Glutamatergic neuron (in vitro differentiated cells): ENCODE measurements around the gene FAM227A. TPM values are rescaled to one million over a fixed set of nuclear protein-coding genes. Genes with fewer than 3 reads are reported as not detected.
A peak's percentile ranks its signal among the peaks of the same experiment; 100 is the strongest.

Experiments used
- DNase-seq: peaks from one replicate; pipeline ENCODE4 v3.0.0; 2022
- H3K27ac Mint-ChIP-seq: one replicate; pipeline ENCODE4 v1.8.0; 2020; ENCODE audit warnings: mild to moderate bottlenecking, mixed read lengths, inconsistent platforms; ENCODE audit not compliant: unreplicated experiment
- H3K27me3 Mint-ChIP-seq: one replicate; pipeline ENCODE4 v1.8.0; 2020; ENCODE audit warnings: mild to moderate bottlenecking, moderate library complexity, mixed read lengths, inconsistent platforms; ENCODE audit not compliant: unreplicated experiment
- H3K36me3 Mint-ChIP-seq: one replicate; pipeline ENCODE4 v1.8.0; 2020; ENCODE audit warnings: mild to moderate bottlenecking, mixed read lengths, inconsistent platforms; ENCODE audit not compliant: unreplicated experiment
- H3K4me1 Mint-ChIP-seq: one replicate; pipeline ENCODE4 v1.8.0; 2020; ENCODE audit warnings: mild to moderate bottlenecking, low read depth, mixed read lengths, inconsistent platforms; ENCODE audit not compliant: unreplicated experiment
- H3K4me3 Mint-ChIP-seq: one replicate; pipeline ENCODE4 v1.8.0; 2020; ENCODE audit warnings: mild to moderate bottlenecking, mixed read lengths, inconsistent platforms; ENCODE audit not compliant: unreplicated experiment
- H3K9me3 Mint-ChIP-seq: one replicate; pipeline ENCODE4 v1.8.0; 2020; ENCODE audit warnings: mild to moderate bottlenecking, moderate library complexity, mixed read lengths, inconsistent platforms; ENCODE audit not compliant: unreplicated experiment
- CTCF ChIP-seq: fragments of 200-600 bp; sonication (generic); IDR thresholded peaks from one replicate; pipeline ENCODE4 v1.5.0; 2021; ENCODE audit not compliant: partially characterized antibody, unreplicated experiment
- total RNA-seq: library from RNA; stranded (reverse); fragmentation: NEBNext Ultra II Directional; extraction: Animal tissue kit (Norgen Biotek cat#: 25700); gene quantifications from one replicate; pipeline ENCODE4 v1.2.1, GENCODE V29; 2021; ENCODE audit not compliant: unreplicated experiment

Gene FAM227A
- total RNA-seq, 1 donor from 2014 or later = 6.3 TPM

GRCh38 chr22:38696606-38697424, 40.6 kb upstream of the FAM227A start:
- Mint-ChIP-seq H3K4me3 (peak overlapping the region; percentile 92), H3K27ac (peak overlapping the region; percentile 4), H3K27me3 (peaks cover 10% of the 10 kb centered on the region), H3K36me3 (peaks cover under 1% of the 10 kb centered on the region), H3K4me1 (peaks cover 22% of the 10 kb centered on the region), H3K9me3 (peaks cover 17% of the 10 kb centered on the region)
- no peak for DNase-seq
- TF ChIP-seq CTCF = no peak

- no peak for DNase-seq
- H3K27me3 Mint-ChIP-seq = peaks cover 2% of the 10 kb centered on the region
- H3K4me1 Mint-ChIP-seq = peaks cover 22% of the 10 kb centered on the region
- peaks cover 6% of the 10 kb centered on the region for H3K9me3 Mint-ChIP-seq
- peaks cover 7% of the 10 kb centered on the region for H3K36me3 Mint-ChIP-seq
- no peak for TF ChIP-seq CTCF
- no peak overlapping the region for H3K4me3 Mint-ChIP-seq
- H3K27ac Mint-ChIP-seq = no peak overlapping the region
These were observed 38.7 kb upstream of the FAM227A start for GRCh38 chr22:38694940-38695339.

- no peak for TF ChIP-seq CTCF
- peaks cover 2% of the 10 kb centered on the region for H3K27me3 Mint-ChIP-seq
- no peak for DNase-seq
- no peaks in the 10 kb centered on the region for H3K9me3 Mint-ChIP-seq
- H3K4me3 Mint-ChIP-seq = no peak overlapping the region
- H3K36me3 Mint-ChIP-seq = peaks cover 7% of the 10 kb centered on the region
- peaks cover 22% of the 10 kb centered on the region for H3K4me1 Mint-ChIP-seq
- no peak overlapping the region for H3K27ac Mint-ChIP-seq
These were observed 37.9 kb upstream of the FAM227A start for GRCh38 chr22:38694049-38694448.

- TF ChIP-seq CTCF = no peak
- Mint-ChIP-seq H3K4me3 (no peak overlapping the region), H3K9me3 (no peaks in the 10 kb centered on the region), H3K27ac (no peak overlapping the region), H3K36me3 (peaks cover 7% of the 10 kb centered on the region), H3K27me3 (peaks cover 2% of the 10 kb centered on the region), H3K4me1 (no peaks in the 10 kb centered on the region)
- no peak for DNase-seq
These were observed 33.5 kb upstream of the FAM227A start for GRCh38 chr22:38689651-38690050.

GRCh38 chr22:38685761-38686160, 29.6 kb upstream of the FAM227A start:
- no peak for DNase-seq
- peaks cover 2% of the 10 kb centered on the region for H3K27me3 Mint-ChIP-seq
- H3K9me3 Mint-ChIP-seq = peaks cover 9% of the 10 kb centered on the region
- peaks cover 7% of the 10 kb centered on the region for H3K36me3 Mint-ChIP-seq
- TF ChIP-seq CTCF = no peak
- H3K4me3 Mint-ChIP-seq = no peak overlapping the region
- no peak overlapping the region for H3K27ac Mint-ChIP-seq
- H3K4me1 Mint-ChIP-seq = peaks cover 8% of the 10 kb centered on the region
